DND-41 (cell line): ENCODE measurements around the gene TUBGCP3.

Experiments
- ATAC-seq: fragments of 200-7000 bp; cut with Tn5 transposase; 3 replicates; pipeline ENCODE4 v1.9.1; 2021; ENCODE audit warnings: low read depth; ENCODE audit not compliant: insufficient read depth
- DNase-seq: peaks from one replicate; pipeline ENCODE4 v3.0.0-alpha.2; 2020
- H2AFZ ChIP-seq: 2 replicates; pipeline ENCODE4 v1.6.0; 2012; ENCODE audit warnings: low read depth, low read length
- H3K27ac ChIP-seq: 2 replicates; pipeline ENCODE4 v1.5.1; 2012; ENCODE audit warnings: low read length, inconsistent platforms
- H3K27me3 ChIP-seq: fragments of 200-600 bp; sonication (generic); 2 replicates; pipeline ENCODE4 v1.6.0; 2012; ENCODE audit warnings: low read length, mild to moderate bottlenecking, inconsistent platforms; ENCODE audit not compliant: insufficient read depth, poor library complexity
- H3K36me3 ChIP-seq: 2 replicates; pipeline ENCODE4 v1.5.1; 2012; ENCODE audit warnings: low read length, inconsistent platforms; ENCODE audit not compliant: insufficient read depth
- H3K4me1 ChIP-seq: 2 replicates; pipeline ENCODE4 v1.5.1; 2012; ENCODE audit warnings: mild to moderate bottlenecking, low read length; ENCODE audit not compliant: insufficient read depth
- H3K4me2 ChIP-seq: 2 replicates; pipeline ENCODE4 v1.6.0; 2012; ENCODE audit warnings: mild to moderate bottlenecking, moderate library complexity, low read length, inconsistent platforms; ENCODE audit not compliant: insufficient read depth
- H3K4me3 ChIP-seq, 2 experiments: fragments of 200-600 bp in 1 of 2; shearing (Covaris generic) in 1 of 2; 2 replicates each; pipeline ENCODE4 v1.5.1; 2012 to 2016; ENCODE audit warnings: inconsistent platforms in 2 of 2, low read length in 2 of 2, mild to moderate bottlenecking in 2 of 2, low read depth in 1 of 2, moderate library complexity in 1 of 2
- H3K79me2 ChIP-seq: 2 replicates; pipeline ENCODE4 v1.6.0; 2012; ENCODE audit warnings: low read length, inconsistent platforms; ENCODE audit not compliant: insufficient read depth
- H3K9ac ChIP-seq: 2 replicates; pipeline ENCODE4 v1.6.0; 2012; ENCODE audit warnings: low read depth, mild to moderate bottlenecking, inconsistent platforms, low read length, moderate library complexity
- H3K9me3 ChIP-seq: 2 replicates; pipeline ENCODE4 v1.5.1; 2012; ENCODE audit warnings: low read length, moderate library complexity, mild to moderate bottlenecking, inconsistent platforms; ENCODE audit not compliant: insufficient read depth, severe bottlenecking
- H4K20me1 ChIP-seq: 2 replicates; pipeline ENCODE4 v1.6.0; 2012; ENCODE audit warnings: low read length; ENCODE audit not compliant: insufficient read depth
- CTCF ChIP-seq: IDR thresholded peaks from 2 replicates; pipeline ENCODE4 v1.5.1; 2012; ENCODE audit warnings: borderline replicate concordance, low read length, moderate library complexity, mild to moderate bottlenecking; ENCODE audit not compliant: poor library complexity, severe bottlenecking; ENCODE audit errors: extremely low read depth
- EZH2 ChIP-seq: IDR thresholded peaks from 3 replicates; pipeline ENCODE4 v1.6.1; 2012; ENCODE audit warnings: borderline replicate concordance, low read depth, mild to moderate bottlenecking, moderate library complexity, low read length, inconsistent platforms; ENCODE audit not compliant: severe bottlenecking

Gene TUBGCP3

GRCh38 chr13:112474869-112475268, 113.1 kb downstream of the TUBGCP3 start:
- Histone ChIP-seq H3K4me2 (no peak overlapping the region), H3K4me1 (no peaks in the 10 kb centered on the region), H3K9me3 (no peaks in the 10 kb centered on the region), H3K79me2 (no peaks in the 10 kb centered on the region), H3K27ac (no peak overlapping the region), H4K20me1 (no peaks in the 10 kb centered on the region), H3K9ac (no peak overlapping the region), H2AFZ (no peak overlapping the region), H3K4me3 (no peak overlapping the region), H3K36me3 (no peaks in the 10 kb centered on the region), H3K27me3 (no peaks in the 10 kb centered on the region)
- DNase-seq (no peak), ATAC-seq (no peak)
- TF ChIP-seq CTCF (no peak), EZH2 (no peak)

GRCh38 chr13:112473818-112474217, 114.1 kb downstream of the TUBGCP3 start:
- no peak for DNase-seq
- no peak for ATAC-seq
- no peak overlapping the region for H3K27ac ChIP-seq
- no peak overlapping the region for H3K4me2 ChIP-seq
- H3K9me3 ChIP-seq, result no peaks in the 10 kb centered on the region
- H3K36me3 ChIP-seq, result no peaks in the 10 kb centered on the region
- H3K4me3 ChIP-seq, result no peak overlapping the region
- no peak overlapping the region for H3K9ac ChIP-seq
- H3K27me3 ChIP-seq, result no peaks in the 10 kb centered on the region
- no peaks in the 10 kb centered on the region for H4K20me1 ChIP-seq
- no peaks in the 10 kb centered on the region for H3K4me1 ChIP-seq
- no peaks in the 10 kb centered on the region for H3K79me2 ChIP-seq
- no peak overlapping the region for H2AFZ ChIP-seq
- TF ChIP-seq CTCF (no peak), EZH2 (no peak)

- TF ChIP-seq CTCF (no peak), EZH2 (no peak)
- Histone ChIP-seq H3K4me1 (no peaks in the 10 kb centered on the region), H3K9ac (no peak overlapping the region), H3K4me3 (no peak overlapping the region), H3K9me3 (no peaks in the 10 kb centered on the region), H3K4me2 (no peak overlapping the region), H3K27me3 (no peaks in the 10 kb centered on the region), H4K20me1 (no peaks in the 10 kb centered on the region), H2AFZ (no peak overlapping the region), H3K36me3 (no peaks in the 10 kb centered on the region), H3K79me2 (no peaks in the 10 kb centered on the region), H3K27ac (no peak overlapping the region)
- no peak for ATAC-seq
- DNase-seq, result no peak
Measured at GRCh38 chr13:112469071-112469745, 118.7 kb downstream of the TUBGCP3 start.

GRCh38 chr13:112468069-112468468, 119.9 kb downstream of the TUBGCP3 start:
- Histone ChIP-seq H4K20me1 (no peaks in the 10 kb centered on the region), H3K27me3 (no peaks in the 10 kb centered on the region), H3K9me3 (no peaks in the 10 kb centered on the region), H3K4me1 (no peaks in the 10 kb centered on the region), H3K36me3 (no peaks in the 10 kb centered on the region), H2AFZ (no peak overlapping the region), H3K4me2 (no peak overlapping the region), H3K4me3 (no peak overlapping the region), H3K79me2 (no peaks in the 10 kb centered on the region), H3K27ac (no peak overlapping the region), H3K9ac (no peak overlapping the region)
- TF ChIP-seq EZH2 (no peak), CTCF (no peak)
- no peak for DNase-seq
- ATAC-seq, result no peak
